Ammon's horn (tissue), 1 donor: ENCODE measurements around the gene MEGF9.
"Not testable (repeated sequence)": the region's sequence is repeated elsewhere in the genome, so short reads cannot be mapped to it uniquely, and the experiment has no call there.

Experiments used
- DNase-seq: peaks from one replicate; pipeline ENCODE4 v3.0.0-alpha.2; 2016; ENCODE audit warnings: low spot score

MEGF9 gene

DNA sequence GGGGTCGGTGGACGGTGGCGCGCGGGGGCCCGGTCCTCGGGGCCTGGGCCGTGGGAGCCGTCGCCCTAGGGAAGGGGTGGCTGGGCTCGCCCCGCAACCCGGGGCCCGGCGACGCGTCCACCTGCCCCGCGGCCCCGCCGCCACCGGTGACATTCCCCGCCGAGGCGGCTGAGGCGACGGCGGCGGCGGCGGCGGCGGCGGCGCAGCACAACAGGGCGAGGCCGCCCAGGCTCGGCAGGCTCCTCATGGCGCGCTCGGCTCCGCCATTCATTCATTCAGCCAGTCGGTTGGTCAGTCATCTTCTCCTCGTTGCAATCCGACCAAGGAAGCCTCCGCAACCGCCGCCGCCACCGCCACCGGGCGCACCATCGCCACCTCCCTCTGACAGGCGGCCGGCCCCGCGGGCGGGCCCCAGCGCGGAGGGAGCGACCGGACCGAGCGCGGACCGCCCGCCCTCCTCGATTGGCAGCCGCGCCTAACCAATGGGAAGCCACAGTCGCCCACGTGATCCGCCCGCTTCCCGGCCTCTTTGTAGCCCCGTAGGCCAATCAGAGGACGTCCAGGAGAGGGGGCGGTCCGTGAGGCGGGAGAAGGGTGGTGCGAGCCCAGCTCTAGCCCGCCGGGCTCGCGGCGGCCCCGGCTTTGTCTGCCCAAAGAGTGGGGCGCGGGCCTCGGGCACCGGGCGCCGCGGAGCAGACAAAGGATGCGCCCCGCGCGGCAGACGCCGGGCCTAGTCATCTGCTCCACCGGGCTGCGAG, at the start of gene MEGF9:
Gene MEGF9 (minus strand): TSS at position 383 of the 758 bp plus-strand sequence. CDS start 112 bp downstream, at position 271.
- DNase-seq: peak; percentile 99

DNA sequence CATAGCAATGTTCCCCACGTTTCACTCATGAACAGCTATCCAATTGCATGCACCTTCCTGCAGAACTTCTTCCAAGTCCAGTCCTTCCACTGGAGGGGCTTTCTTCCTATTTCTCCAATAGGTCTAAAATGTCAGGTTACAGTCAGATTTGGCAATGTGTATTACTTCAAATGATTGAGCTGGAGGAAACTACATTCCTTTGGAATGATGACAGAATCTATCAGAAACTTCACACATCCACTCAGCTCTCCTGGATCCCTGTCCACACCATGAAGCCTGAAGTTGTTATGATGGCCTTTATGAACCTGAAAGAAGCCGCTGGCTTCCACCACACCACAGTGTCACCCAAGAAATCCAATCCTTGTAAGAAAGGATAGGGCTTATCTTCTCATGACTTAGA, 46.7 kb upstream of the MEGF9 start:
- DNase-seq: no peak

- DNase-seq: no peak
Observed at GRCh38 chr9:120759755-120760400, 45.6 kb upstream of the MEGF9 start.

GRCh38 chr9:120758544-120758943, 44.3 kb upstream of the MEGF9 start:
- no peak for DNase-seq

DNA sequence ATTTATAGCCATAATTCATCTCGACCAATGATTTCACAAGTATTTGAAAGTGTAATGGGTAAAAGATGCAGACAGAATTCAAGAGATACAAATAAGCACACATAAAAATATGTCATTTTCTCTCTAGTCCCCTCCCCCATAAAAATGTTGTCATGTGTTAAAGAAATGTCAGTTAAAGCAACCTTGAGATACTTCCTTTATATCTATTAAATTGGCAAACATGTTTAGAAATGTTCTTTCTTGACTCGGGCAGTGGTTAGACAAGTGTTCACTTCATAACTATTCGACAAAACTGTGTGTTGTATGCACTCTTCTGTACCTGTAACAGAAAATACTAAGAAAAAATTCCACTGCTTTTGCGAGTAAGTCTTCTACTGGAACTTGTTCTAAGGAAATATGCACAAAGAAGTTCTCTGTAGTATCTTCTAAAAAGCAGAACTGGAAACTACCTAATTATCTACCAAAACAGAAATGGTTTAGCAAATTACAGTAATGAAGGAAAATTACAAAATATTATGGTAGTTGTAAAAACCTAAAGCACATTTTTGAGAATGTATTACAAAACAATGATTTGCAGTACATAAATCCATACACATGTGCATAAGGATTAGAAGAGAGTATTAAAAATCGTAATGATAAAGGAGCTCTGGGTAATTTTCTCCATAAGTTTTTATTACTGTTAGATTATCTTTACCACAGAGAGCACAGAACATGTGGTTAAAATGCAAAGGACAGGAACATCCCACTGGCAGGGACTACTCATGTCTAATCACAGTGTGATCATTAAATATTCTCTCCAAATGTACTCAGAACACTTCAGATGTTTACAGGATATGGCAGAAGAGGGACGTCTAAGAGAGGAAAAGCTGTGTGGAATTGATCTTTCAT, 43.0 kb upstream of the MEGF9 start:
- DNase-seq: no peak

DNA sequence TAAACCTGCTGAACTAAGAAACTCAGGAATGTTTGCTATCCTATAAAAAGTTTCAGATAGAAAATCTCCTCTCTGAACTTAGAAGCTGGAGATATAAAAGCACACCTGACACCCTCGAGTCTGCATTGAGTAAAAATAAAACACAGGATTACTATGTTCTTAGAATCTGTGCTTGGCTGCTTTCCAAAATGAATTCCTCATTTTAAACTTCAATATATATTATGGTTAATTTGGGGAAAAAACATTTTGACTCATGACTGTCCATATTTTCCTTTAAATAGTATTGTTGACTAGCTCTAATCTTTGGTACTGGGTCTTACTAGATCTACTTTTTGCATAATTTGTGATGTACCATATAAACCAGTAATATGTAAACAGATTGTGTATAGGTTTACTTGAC, 42.3 kb upstream of the MEGF9 start:
- DNase-seq: no peak

GRCh38 chr9:120755810-120756434, 41.7 kb upstream of the MEGF9 start:
- peak; percentile 56 for DNase-seq

DNA sequence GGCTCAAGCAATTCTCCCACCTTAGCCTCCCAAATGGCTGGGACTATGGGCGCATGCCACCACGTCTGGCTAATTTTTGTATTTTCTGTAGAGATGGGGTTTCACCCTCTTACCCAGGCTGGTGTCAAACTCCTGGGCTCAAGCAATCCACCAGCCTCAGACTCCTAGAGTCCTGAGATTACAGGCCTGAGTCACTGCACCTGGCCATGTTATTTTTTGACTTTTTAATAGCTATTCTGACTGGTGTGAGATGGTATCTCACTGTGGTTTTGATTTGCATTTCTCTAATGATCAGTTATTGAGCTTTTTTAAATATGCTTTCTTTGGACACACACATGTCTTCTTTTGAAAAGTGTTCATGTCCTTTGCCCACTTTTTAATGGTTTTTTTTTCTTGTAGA, 40.8 kb upstream of the MEGF9 start:
- no peak for DNase-seq

DNA sequence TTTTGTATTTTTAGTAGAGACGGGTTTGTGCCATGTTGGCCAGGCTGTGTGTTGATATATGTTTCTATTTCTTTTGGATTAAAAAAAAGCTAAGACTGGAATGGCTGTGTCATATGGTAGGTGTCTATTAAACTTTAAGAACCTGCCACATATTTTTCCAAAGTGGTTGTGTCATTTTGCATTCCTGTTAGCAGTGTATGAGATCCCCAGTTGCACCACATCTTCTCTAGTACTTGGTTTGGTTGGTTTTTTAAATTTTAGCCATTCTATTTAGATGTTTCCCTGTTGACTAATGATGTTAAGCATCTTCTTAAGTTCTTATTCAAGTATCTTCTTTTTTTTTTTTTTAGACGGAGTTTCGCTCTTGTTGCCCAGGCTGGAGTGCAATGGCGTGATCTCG, 36.2 kb upstream of the MEGF9 start:
- DNase-seq: no peak

- DNase-seq: not testable (repeated sequence)
Observed at GRCh38 chr9:120746366-120746765, 32.1 kb upstream of the MEGF9 start.

GRCh38 chr9:120745278-120745677, 31.0 kb upstream of the MEGF9 start:
- no peak for DNase-seq

DNA sequence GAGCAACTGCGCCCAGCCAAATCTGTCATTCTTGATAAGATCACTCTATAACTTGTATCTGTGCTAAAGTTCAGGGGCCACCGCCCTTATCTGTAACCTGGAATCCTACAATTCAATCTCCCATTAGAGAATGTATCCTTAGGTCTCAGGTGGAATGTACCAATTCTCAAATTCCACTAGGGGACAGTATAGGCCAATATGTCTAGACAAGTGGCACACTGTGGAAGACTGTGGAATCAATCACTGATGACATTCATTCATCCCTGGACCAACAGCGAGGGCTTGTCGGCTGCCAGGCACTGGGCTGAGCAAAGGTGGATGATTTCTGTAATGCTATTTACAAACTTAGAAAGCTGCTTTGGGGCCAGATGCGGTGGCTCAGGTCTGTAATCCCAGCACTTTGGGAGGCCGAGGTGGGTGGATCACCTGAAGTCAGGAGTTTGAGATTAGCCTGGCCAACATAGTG, 28.7 kb upstream of the MEGF9 start:
- DNase-seq: no peak

GRCh38 chr9:120741701-120742100, 27.4 kb upstream of the MEGF9 start:
- no peak for DNase-seq

- DNase-seq: no peak
Observed at GRCh38 chr9:120741191-120741590, 26.9 kb upstream of the MEGF9 start.

DNA sequence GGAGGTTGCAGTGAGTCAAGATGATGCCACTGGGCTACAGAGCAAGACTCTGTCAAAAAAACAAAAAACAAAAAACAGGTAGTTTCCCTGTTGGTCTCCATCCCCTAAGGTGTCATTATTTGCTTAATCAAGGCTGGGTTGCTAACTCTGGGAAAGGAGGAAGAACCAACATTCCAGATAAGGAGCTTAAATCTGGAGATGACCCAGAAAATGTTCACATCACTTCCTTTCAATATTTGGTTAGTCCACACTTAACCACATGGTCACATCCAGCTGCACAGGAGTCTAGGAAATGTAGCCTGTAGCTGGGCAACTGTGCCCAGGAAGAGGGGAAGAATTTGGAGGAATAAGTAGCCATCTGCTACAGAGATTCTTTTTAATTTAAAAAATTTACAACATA, 25.9 kb upstream of the MEGF9 start:
- DNase-seq: no peak

- DNase-seq: no peak
Observed at GRCh38 chr9:120737416-120738165, 23.3 kb upstream of the MEGF9 start.

DNA sequence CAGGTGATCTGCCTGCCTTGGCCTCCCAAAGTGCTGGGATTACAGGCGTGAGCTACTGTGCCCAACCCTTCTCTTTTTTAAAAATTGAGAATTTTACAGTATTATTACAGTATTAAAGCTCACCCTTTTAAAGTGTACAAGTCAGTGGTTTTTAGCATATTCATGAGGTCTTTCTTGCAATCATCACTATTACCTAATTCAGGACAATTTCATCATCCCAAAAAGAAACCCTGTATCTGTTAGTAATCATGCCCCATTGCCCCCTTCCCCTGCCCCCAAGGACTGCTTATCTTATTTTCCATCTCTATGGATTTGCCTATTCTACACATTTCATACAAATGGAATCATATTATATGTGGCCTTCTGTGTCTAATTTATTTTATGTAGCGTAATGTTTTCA, 22.6 kb upstream of the MEGF9 start:
- no peak for DNase-seq

GRCh38 chr9:120735415-120736126, 21.3 kb upstream of the MEGF9 start:
- peak; percentile 22 for DNase-seq

- DNase-seq: peak; percentile 30
Observed at GRCh38 chr9:120734607-120735410, 20.5 kb upstream of the MEGF9 start.

DNA sequence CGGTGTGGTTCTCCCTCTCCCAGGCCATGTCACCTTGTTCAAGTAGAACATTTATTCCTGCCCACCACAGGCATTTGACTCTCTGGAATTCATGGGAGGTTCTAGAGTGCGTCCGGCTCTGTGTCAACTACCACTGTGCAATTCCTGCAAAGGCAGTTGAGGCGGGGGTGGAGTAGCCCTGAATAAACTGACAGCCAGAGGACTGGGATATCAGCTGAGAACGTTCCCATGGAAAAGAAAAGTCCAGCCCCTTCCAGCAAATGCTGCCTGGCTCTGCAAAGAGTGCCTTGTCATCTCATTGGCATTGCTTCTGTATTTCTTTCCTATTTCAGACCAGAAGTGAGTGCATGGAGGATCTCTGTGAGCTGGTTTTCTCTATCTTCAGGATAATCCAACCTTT, 18.9 kb upstream of the MEGF9 start:
- DNase-seq: peak; percentile 66
